CD4-positive, alpha-beta T cell treated with Interleukin-6 for 4 hours (primary cell): Measurements from ENCODE around the gene GINS2.

Experiments used
- DNase-seq: peaks from one replicate; pipeline ENCODE4 v3.0.0-alpha.2; 2020; ENCODE audit warnings: mixed read lengths

The GINS2 gene

GRCh38 chr16:85687651-85688471, 893 bp downstream of the GINS2 start:
- no peak for DNase-seq

- DNase-seq, result no peak
Measured at GRCh38 chr16:85686912-85687591, 1.7 kb downstream of the GINS2 start.

GRCh38 chr16:85685251-85685650, 3.5 kb downstream of the GINS2 start:
- no peak for DNase-seq

GRCh38 chr16:85683363-85683762, 5.4 kb downstream of the GINS2 start:
- DNase-seq, result no peak

GRCh38 chr16:85682516-85682915, 6.2 kb downstream of the GINS2 start:
- DNase-seq, result no peak

- DNase-seq, result no peak
Measured at GRCh38 chr16:85681255-85681654, 7.5 kb downstream of the GINS2 start.

GRCh38 chr16:85680352-85680944, 8.3 kb downstream of the GINS2 start:
- no peak for DNase-seq

- DNase-seq, result no peak
Measured at GRCh38 chr16:85679870-85680269, 8.9 kb downstream of the GINS2 start.

GRCh38 chr16:85678821-85679220, 9.9 kb downstream of the GINS2 start:
- DNase-seq, result no peak

GRCh38 chr16:85678016-85678415, 10.7 kb downstream of the GINS2 start:
- no peak for DNase-seq

- DNase-seq, result no peak
Measured at GRCh38 chr16:85677383-85677967, 11.3 kb downstream of the GINS2 start.

- DNase-seq, result no peak
Measured at GRCh38 chr16:85676466-85676865, 12.3 kb downstream of the GINS2 start.

- no peak for DNase-seq
Measured at GRCh38 chr16:85675251-85675874, 13.4 kb downstream of the GINS2 start.

GRCh38 chr16:85674828-85675227, 13.9 kb downstream of the GINS2 start:
- no peak for DNase-seq

- no peak for DNase-seq
Measured at GRCh38 chr16:85674418-85674755, 14.4 kb downstream of the GINS2 start.

- no peak for DNase-seq
Measured at GRCh38 chr16:85673529-85674417, 15.0 kb downstream of the GINS2 start.

GRCh38 chr16:85670840-85671239, 17.9 kb downstream of the GINS2 start:
- no peak for DNase-seq

- DNase-seq, result no peak
Measured at GRCh38 chr16:85668676-85669424, 19.9 kb downstream of the GINS2 start.

- DNase-seq, result no peak
Measured at GRCh38 chr16:85667841-85668413, 20.8 kb downstream of the GINS2 start.

GRCh38 chr16:85667261-85667660, 21.5 kb downstream of the GINS2 start:
- no peak for DNase-seq

GRCh38 chr16:85665929-85666328, 22.8 kb downstream of the GINS2 start:
- no peak for DNase-seq
